T1000 (cell line): ENCODE measurements around the gene EGFLAM.

Source experiments
- DNase-seq: peaks from one replicate; lab custom pipeline; 2025; ENCODE audit warnings: mixed read lengths; lab: John Stamatoyannopoulos, UW

The EGFLAM gene

GRCh38 chr5:38265546-38266179 lies 7.3 kb downstream of the EGFLAM start:
- peak; percentile 16 for DNase-seq

GRCh38 chr5:38267372-38267771 lies 9.0 kb downstream of the EGFLAM start:
- no peak for DNase-seq

GRCh38 chr5:38273626-38274025 lies 15.3 kb downstream of the EGFLAM start:
- DNase-seq, result no peak

- no peak for DNase-seq
These were observed 16.0 kb downstream of the EGFLAM start for GRCh38 chr5:38274370-38274769.

- no peak for DNase-seq
These were observed 26.0 kb downstream of the EGFLAM start for GRCh38 chr5:38284384-38284783.

- DNase-seq, result no peak
These were observed 26.9 kb downstream of the EGFLAM start for GRCh38 chr5:38285226-38285625.

GRCh38 chr5:38286002-38286401 lies 27.6 kb downstream of the EGFLAM start:
- no peak for DNase-seq

- DNase-seq, result no peak
These were observed 28.8 kb downstream of the EGFLAM start for GRCh38 chr5:38287124-38287523.

- no peak for DNase-seq
These were observed 31.1 kb downstream of the EGFLAM start for GRCh38 chr5:38289457-38289856.

- no peak for DNase-seq
These were observed 31.8 kb downstream of the EGFLAM start for GRCh38 chr5:38290028-38290653.

GRCh38 chr5:38291355-38291754 lies 33.0 kb downstream of the EGFLAM start:
- DNase-seq, result no peak

GRCh38 chr5:38292228-38292627 lies 33.9 kb downstream of the EGFLAM start:
- no peak for DNase-seq

GRCh38 chr5:38295751-38296150 lies 37.4 kb downstream of the EGFLAM start:
- no peak for DNase-seq

- no peak for DNase-seq
These were observed 39.7 kb downstream of the EGFLAM start for GRCh38 chr5:38297830-38298608.

GRCh38 chr5:38299585-38299984 lies 41.2 kb downstream of the EGFLAM start:
- DNase-seq, result no peak

- DNase-seq, result no peak
These were observed 46.8 kb downstream of the EGFLAM start for GRCh38 chr5:38305148-38305547.

GRCh38 chr5:38307845-38308244 lies 49.5 kb downstream of the EGFLAM start:
- DNase-seq, result no peak

- no peak for DNase-seq
These were observed 58.3 kb downstream of the EGFLAM start for GRCh38 chr5:38316544-38317224.

- DNase-seq, result no peak
These were observed 59.5 kb downstream of the EGFLAM start for GRCh38 chr5:38317868-38318267.

- no peak for DNase-seq
These were observed 61.1 kb downstream of the EGFLAM start for GRCh38 chr5:38319491-38319890.

GRCh38 chr5:38321978-38322377 lies 63.6 kb downstream of the EGFLAM start:
- DNase-seq, result no peak

GRCh38 chr5:38323645-38324295 lies 65.4 kb downstream of the EGFLAM start:
- peak; percentile 39 for DNase-seq
